HepG2 (cell line): ENCODE data around the gene SEC14L1. TPM values are rescaled to one million over a fixed set of nuclear protein-coding genes. Genes with fewer than 3 reads are reported as not detected.
A peak's percentile ranks its signal among the peaks of the same experiment; 100 is the strongest.

Source experiments
- ARNT2 ChIP-seq: sonication (generic); formaldehyde crosslinking; IDR thresholded peaks from 2 replicates; pipeline ENCODE4 v1.8.0; 2022; ENCODE audit warnings: mild to moderate bottlenecking, low read depth, missing genetic modification reagents, moderate library complexity
- CREM ChIP-seq, 2 experiments: sonication (generic) in 1 of 2; formaldehyde crosslinking in 1 of 2; IDR thresholded peaks; 2 replicates each; pipeline versions ENCODE4 v1.4.0 to v1.6.1; 2016 to 2020; ENCODE audit warnings: antibody characterized with exemption in 1 of 2, mild to moderate bottlenecking in 1 of 2, missing genetic modification reagents in 1 of 2
- ERF ChIP-seq: IDR thresholded peaks from 2 replicates; pipeline ENCODE4 v1.6.1; 2018; ENCODE audit warnings: missing biosample characterization, missing genetic modification reagents
- FOXO1 ChIP-seq: sonication (generic); formaldehyde crosslinking; IDR thresholded peaks from 2 replicates; pipeline ENCODE4 v1.4.0; 2020; ENCODE audit warnings: missing genetic modification reagents
- GATAD2A ChIP-seq: IDR thresholded peaks from 2 replicates; pipeline ENCODE4 v1.6.1; 2016
- GFI1 ChIP-seq: sonication (generic); formaldehyde crosslinking; IDR thresholded peaks from 2 replicates; pipeline ENCODE4 v1.5.0; 2020; ENCODE audit warnings: missing genetic modification reagents, mild to moderate bottlenecking, borderline replicate concordance
- HNF1A ChIP-seq, 2 experiments: sonication (generic) in 1 of 2; formaldehyde crosslinking in 1 of 2; IDR thresholded peaks; 2 replicates each; pipeline versions ENCODE4 v1.4.0 to v1.6.1; 2016 to 2020; ENCODE audit warnings: borderline replicate concordance in 1 of 2, low read depth in 1 of 2, mild to moderate bottlenecking in 1 of 2, missing genetic modification reagents in 1 of 2
- ISL2 ChIP-seq: sonication (generic); formaldehyde crosslinking; IDR thresholded peaks from 2 replicates; pipeline ENCODE4 v1.5.0; 2020; ENCODE audit warnings: missing genetic modification reagents
- KMT2B ChIP-seq: IDR thresholded peaks from 2 replicates; pipeline ENCODE4 v1.6.1; 2016; ENCODE audit warnings: missing genetic modification reagents, missing compliant biosample characterization
- MAX ChIP-seq: IDR thresholded peaks from 2 replicates; pipeline ENCODE4 v1.6.1; 2012; ENCODE audit warnings: inconsistent platforms
- NFRKB ChIP-seq: fragments of 450-650 bp; IDR thresholded peaks from 2 replicates; pipeline ENCODE4 v1.6.1; 2017
- NR2F1 ChIP-seq, 2 experiments: fragments of 450-650 bp in 1 of 2; formaldehyde crosslinking in 1 of 2; IDR thresholded peaks; 2 replicates each; pipeline versions ENCODE4 v1.5.0 to v1.6.1; 2016 to 2020; ENCODE audit warnings: mild to moderate bottlenecking in 1 of 2, missing compliant biosample characterization in 1 of 2, missing genetic modification reagents in 1 of 2, moderate library complexity in 1 of 2
- RBM22 ChIP-seq: fragments of 200-400 bp; formaldehyde crosslinking; optimal IDR thresholded peaks from 2 replicates; pipeline ENCODE3; 2017; ENCODE audit warnings: mild to moderate bottlenecking, low read length, moderate library complexity
- SAP130 ChIP-seq: IDR thresholded peaks from 2 replicates; pipeline ENCODE4 v1.6.1; 2016; ENCODE audit warnings: low read depth
- SIN3A ChIP-seq: IDR thresholded peaks from 2 replicates; pipeline ENCODE4 v1.6.1; 2011; ENCODE audit warnings: low read depth, mild to moderate bottlenecking, control low read depth, low read length, borderline replicate concordance
- ZGPAT ChIP-seq: IDR thresholded peaks from 2 replicates; pipeline ENCODE4 v1.6.1; 2016; ENCODE audit warnings: mild to moderate bottlenecking
- ZNF121 ChIP-seq: sonication (generic); formaldehyde crosslinking; IDR thresholded peaks from 2 replicates; pipeline ENCODE4 v1.5.0; 2020; ENCODE audit warnings: mild to moderate bottlenecking, missing genetic modification reagents
- ZNF441 ChIP-seq: sonication (generic); formaldehyde crosslinking; IDR thresholded peaks from 2 replicates; pipeline ENCODE4 v1.7.0; 2021; ENCODE audit warnings: missing genetic modification reagents, borderline replicate concordance
- ZNF580 ChIP-seq: IDR thresholded peaks from 2 replicates; pipeline ENCODE4 v1.6.1; 2016; ENCODE audit warnings: low read depth, borderline replicate concordance
- ZNF670 ChIP-seq: sonication (generic); formaldehyde crosslinking; IDR thresholded peaks from 2 replicates; pipeline ENCODE4 v1.8.0; 2022; ENCODE audit warnings: mild to moderate bottlenecking, missing genetic modification reagents, borderline replicate concordance
- ZNF7 ChIP-seq: IDR thresholded peaks from 2 replicates; pipeline ENCODE4 v1.6.1; 2016; ENCODE audit warnings: missing biosample characterization, missing genetic modification reagents
- ZNF746 ChIP-seq: sonication (generic); formaldehyde crosslinking; IDR thresholded peaks from 2 replicates; pipeline ENCODE4 v1.8.0; 2022; ENCODE audit warnings: mild to moderate bottlenecking, missing genetic modification reagents
- ZNF75D ChIP-seq: sonication (generic); formaldehyde crosslinking; IDR thresholded peaks from 2 replicates; pipeline ENCODE4 v1.8.1; 2023; ENCODE audit warnings: missing genetic modification reagents, mild to moderate bottlenecking, borderline replicate concordance
- ZNF83 ChIP-seq: sonication (generic); formaldehyde crosslinking; IDR thresholded peaks from 2 replicates; pipeline ENCODE4 v1.4.0; 2020; ENCODE audit warnings: missing genetic modification reagents, mild to moderate bottlenecking, borderline replicate concordance
- ZSCAN30 ChIP-seq: sonication (generic); formaldehyde crosslinking; IDR thresholded peaks from 2 replicates; pipeline ENCODE4 v1.5.0; 2020; ENCODE audit warnings: mild to moderate bottlenecking, missing genetic modification reagents
- polyA plus RNA-seq, 8 experiments: library from polyadenylated mRNA; depleted of rRNA in 3 of 8; stranded (reverse) in 7 of 8; unstranded in 1 of 8; fragments of >200 nt; fragmentation: Illumina TruSeq in 4 of 8; extraction: Trizol in 4 of 8; gene quantifications; 2 replicates each; pipeline versions ENCODE4 v1.2.1 to v1.2.3, GENCODE V29; 2011 to 2016; ENCODE audit warnings: low read depth in 4 of 8, missing spikeins in 1 of 8, mixed read lengths in 1 of 8; ENCODE audit not compliant: insufficient read depth in 1 of 8
- total RNA-seq, 5 experiments: library from RNA; depleted of rRNA; stranded (reverse); fragments of >200 nt; fragmentation: Illumina TruSeq; extraction: Trizol; gene quantifications; 2 replicates each; pipeline ENCODE4 v1.2.3, GENCODE V29; 2016; ENCODE audit warnings: low read depth in 1 of 5

The SEC14L1 gene
- total and polyA plus RNA-seq, 2 of the 13 experiments (the other 11 are each of a cell fraction or from before 2014, with no cell fraction given), result 26.3 to 43.9 TPM

- TF ChIP-seq ZNF580 (CRISPR knock-in tag), result peak; percentile 56; the same call in 1 of the 2 replicates
- peak; percentile 67; the same call in 1 of the 2 replicates for TF ChIP-seq SIN3A
- 0 out of 2 replicates have a peak, but pooled peaks have one; percentile 43 for TF ChIP-seq ZNF121
- TF ChIP-seq RBM22, result no peak
- TF ChIP-seq KMT2B, result peak; percentile 62; the same call in 1 of the 2 replicates
- TF ChIP-seq ERF (CRISPR knock-in tag), result peak; percentile 76; the same call in 1 of the 2 replicates
- no peak for TF ChIP-seq ZNF83 (CRISPR knock-in tag)
- TF ChIP-seq ZNF75D (CRISPR knock-in tag), result no peak
- no peak for TF ChIP-seq NFRKB
- TF ChIP-seq GFI1 (CRISPR knock-in tag), result peak; percentile 36; the same call in 1 of the 2 replicates
- no peak for TF ChIP-seq ZNF746
- no peak for TF ChIP-seq HNF1A (IDR thresholded peaks at IDR 0.05; ENCODE audit: low read depth)
- TF ChIP-seq HNF1A (CRISPR knock-in tag; IDR thresholded peaks at IDR 0.05; ENCODE audit: borderline replicate concordance), result no peak
- peak; percentile 66; the same call in 1 of the 2 replicates for TF ChIP-seq ARNT2 (CRISPR knock-in tag)
- TF ChIP-seq SAP130, result peak; percentile 90
- 0 out of 2 replicates have a peak, but pooled peaks have one; percentile 45 for TF ChIP-seq ISL2 (CRISPR knock-in tag)
- TF ChIP-seq ZSCAN30 (CRISPR knock-in tag), result 0 out of 2 replicates have a peak, but pooled peaks have one; percentile 37
- TF ChIP-seq ZNF441, result no peak
- 0 out of 2 replicates have a peak, but pooled peaks have one; percentile 46 for TF ChIP-seq ZNF670 (CRISPR knock-in tag)
- TF ChIP-seq ZGPAT, result peak; percentile 68
- no peak for TF ChIP-seq ZNF7
- 0 out of 2 replicates have a peak, but pooled peaks have one; percentile 18 for TF ChIP-seq FOXO1
- 0 out of 4 replicates have a peak, but pooled peaks of 1 of the 2 experiments have one; percentile 14 for TF ChIP-seq NR2F1 (CRISPR knock-in tag; IDR thresholded peaks at IDR 0.05)
- peak; percentile 28; the same call in 1 of the 2 replicates for TF ChIP-seq CREM (IDR thresholded peaks at IDR 0.05)
- TF ChIP-seq CREM (CRISPR knock-in tag; IDR thresholded peaks at IDR 0.05), result no peak
- peak; percentile 67 for TF ChIP-seq MAX
- peak; percentile 93 for TF ChIP-seq GATAD2A (CRISPR knock-in tag)
Measured at GRCh38 chr17:77098884-77099545, 41.8 kb upstream of the SEC14L1 start (continued).
